ENCODE measurements around the gene ABCG2. TPM values are rescaled to one million over a fixed set of nuclear protein-coding genes. Genes with fewer than 3 reads are reported as not detected.

ABCG2 gene
- polyA plus RNA-seq, 2 donors, result 0.39 to 0.81 TPM

DNA sequence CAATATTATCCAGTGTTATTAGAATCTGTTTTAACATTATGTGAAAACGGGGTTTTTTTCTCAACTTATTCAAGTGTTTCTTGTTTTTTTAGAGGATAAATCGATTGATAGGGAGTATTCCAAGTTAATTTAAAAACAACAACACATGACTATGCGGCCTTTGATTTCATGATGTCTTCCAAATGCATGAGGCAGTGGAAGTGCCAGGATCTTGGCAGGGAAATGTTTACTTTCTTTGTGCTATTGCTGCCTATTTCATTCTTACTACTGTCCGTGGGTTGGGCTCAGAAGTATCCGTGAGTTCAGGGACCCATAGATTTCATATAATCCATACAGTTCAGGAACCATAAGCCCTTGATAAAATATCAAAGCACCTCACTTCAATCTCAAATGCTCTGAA lies 64.6 kb downstream of the ABCG2 start:
- H3K9me3 ChIP-seq (ENCODE audit: control insufficient read depth in 2 of 2, insufficient read depth in 1 of 2, low read depth in 1 of 2, low read length in 1 of 2), result no peaks in the 10 kb centered on the region
- H3K27ac ChIP-seq (ENCODE audit: low read depth in 2 of 2, low read length in 1 of 2), result no peak overlapping the region
- H3K4me1 ChIP-seq (ENCODE audit: control insufficient read depth in 2 of 2, insufficient read depth in 2 of 2, low read length in 1 of 2), result no peaks in the 10 kb centered on the region
- H3K27me3 ChIP-seq (ENCODE audit: control insufficient read depth in 1 of 2, insufficient read depth in 2 of 2, low read length in 2 of 2), result no peaks in the 10 kb centered on the region
- H3K4me3 ChIP-seq (ENCODE audit: low read depth in 1 of 2, low read length in 2 of 2), result no peak overlapping the region
- 82 to 89% methylated on average over 5 of the region's 5 CpGs for WGBS, 2 donors
- no peaks in the 10 kb centered on the region for H3K36me3 ChIP-seq (ENCODE audit: control insufficient read depth in 2 of 2, insufficient read depth in 2 of 2, low read length in 1 of 2)

DNA sequence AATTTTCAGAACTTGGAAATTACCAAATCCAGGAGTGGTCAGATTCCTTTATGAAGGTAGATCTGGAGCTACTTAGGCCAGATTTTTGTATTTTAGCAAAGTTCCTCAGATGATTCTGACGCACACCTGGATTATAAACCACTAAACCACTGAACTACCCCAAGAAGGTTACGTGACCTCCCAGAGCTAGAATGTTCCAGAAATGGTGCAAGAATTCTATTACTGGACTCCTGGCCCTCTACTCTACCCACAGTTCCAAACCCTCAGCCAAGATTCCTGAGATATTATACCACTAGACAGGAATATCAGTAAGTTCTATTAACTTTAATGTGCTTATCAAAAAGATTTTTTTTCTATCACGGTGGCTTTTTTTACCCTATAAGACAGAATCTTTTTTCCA lies 67.1 kb downstream of the ABCG2 start:
- Histone ChIP-seq H3K9me3 (ENCODE audit: control insufficient read depth in 2 of 2, insufficient read depth in 1 of 2, low read depth in 1 of 2, low read length in 1 of 2) (no peaks in the 10 kb centered on the region), H3K4me3 (ENCODE audit: low read depth in 1 of 2, low read length in 2 of 2) (no peak overlapping the region), H3K36me3 (ENCODE audit: control insufficient read depth in 2 of 2, insufficient read depth in 2 of 2, low read length in 1 of 2) (no peaks in the 10 kb centered on the region), H3K27me3 (ENCODE audit: control insufficient read depth in 1 of 2, insufficient read depth in 2 of 2, low read length in 2 of 2) (no peaks in the 10 kb centered on the region), H3K4me1 (ENCODE audit: control insufficient read depth in 2 of 2, insufficient read depth in 2 of 2, low read length in 1 of 2) (no peaks in the 10 kb centered on the region), H3K27ac (ENCODE audit: low read depth in 2 of 2, low read length in 1 of 2) (no peak overlapping the region)
- WGBS, 2 donors, result 94% methylated on average over 3 of the region's 3 CpGs

DNA sequence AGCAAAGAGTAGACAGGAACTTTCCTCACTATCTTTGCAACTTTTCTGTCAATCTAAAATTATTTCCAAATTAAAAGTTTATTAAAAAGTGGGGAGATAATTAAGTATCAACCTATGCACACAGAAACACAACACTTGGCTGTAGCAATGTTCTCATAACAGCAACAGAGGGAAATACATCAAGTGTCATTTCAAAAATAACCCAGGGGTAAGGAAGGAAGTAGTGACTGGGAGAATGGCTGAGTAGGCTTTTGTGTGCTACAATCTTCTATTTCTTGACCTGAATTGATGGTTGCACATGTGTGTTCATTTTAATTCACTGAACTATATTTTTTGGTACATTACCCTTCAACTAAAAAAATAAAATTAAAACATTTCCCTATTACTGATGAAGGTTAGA lies 67.5 kb downstream of the ABCG2 start:
- no peak overlapping the region for H3K27ac ChIP-seq (ENCODE audit: low read depth in 2 of 2, low read length in 1 of 2)
- no peaks in the 10 kb centered on the region for H3K27me3 ChIP-seq (ENCODE audit: control insufficient read depth in 1 of 2, insufficient read depth in 2 of 2, low read length in 2 of 2)
- H3K4me3 ChIP-seq (ENCODE audit: low read depth in 1 of 2, low read length in 2 of 2), result no peak overlapping the region
- no peaks in the 10 kb centered on the region for H3K9me3 ChIP-seq (ENCODE audit: control insufficient read depth in 2 of 2, insufficient read depth in 1 of 2, low read depth in 1 of 2, low read length in 1 of 2)
- no peaks in the 10 kb centered on the region for H3K4me1 ChIP-seq (ENCODE audit: control insufficient read depth in 2 of 2, insufficient read depth in 2 of 2, low read length in 1 of 2)
- no peaks in the 10 kb centered on the region for H3K36me3 ChIP-seq (ENCODE audit: control insufficient read depth in 2 of 2, insufficient read depth in 2 of 2, low read length in 1 of 2)

DNA sequence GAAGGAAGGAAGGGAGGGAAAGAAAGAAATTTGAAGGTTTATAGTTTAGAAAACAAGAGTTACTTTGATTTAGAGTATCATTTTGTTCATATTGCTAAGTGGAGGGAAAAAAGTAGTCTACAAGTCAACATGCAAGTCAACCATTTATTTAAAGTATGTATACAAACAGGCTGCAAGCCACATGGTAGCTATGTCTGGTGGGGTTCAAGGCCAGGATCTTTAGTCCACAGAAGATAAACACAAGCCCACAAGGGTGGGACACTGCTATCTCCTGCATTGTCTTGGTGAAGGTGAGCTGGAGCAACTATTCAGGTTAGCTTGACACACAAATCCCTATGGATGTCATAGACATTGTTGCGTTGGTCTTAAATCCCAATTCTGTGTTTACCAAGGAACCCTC lies 71.4 kb downstream of the ABCG2 start:
- Histone ChIP-seq H3K36me3 (ENCODE audit: control insufficient read depth in 2 of 2, insufficient read depth in 2 of 2, low read length in 1 of 2) (no peaks in the 10 kb centered on the region), H3K9me3 (ENCODE audit: control insufficient read depth in 2 of 2, insufficient read depth in 1 of 2, low read depth in 1 of 2, low read length in 1 of 2) (no peaks in the 10 kb centered on the region), H3K27ac (ENCODE audit: low read depth in 2 of 2, low read length in 1 of 2) (no peak overlapping the region), H3K27me3 (ENCODE audit: control insufficient read depth in 1 of 2, insufficient read depth in 2 of 2, low read length in 2 of 2) (no peaks in the 10 kb centered on the region), H3K4me1 (ENCODE audit: control insufficient read depth in 2 of 2, insufficient read depth in 2 of 2, low read length in 1 of 2) (no peaks in the 10 kb centered on the region), H3K4me3 (ENCODE audit: low read depth in 1 of 2, low read length in 2 of 2) (no peak overlapping the region)
- 95 to 97% methylated on average over 1 of the region's 1 CpG for WGBS, 2 donors

DNA sequence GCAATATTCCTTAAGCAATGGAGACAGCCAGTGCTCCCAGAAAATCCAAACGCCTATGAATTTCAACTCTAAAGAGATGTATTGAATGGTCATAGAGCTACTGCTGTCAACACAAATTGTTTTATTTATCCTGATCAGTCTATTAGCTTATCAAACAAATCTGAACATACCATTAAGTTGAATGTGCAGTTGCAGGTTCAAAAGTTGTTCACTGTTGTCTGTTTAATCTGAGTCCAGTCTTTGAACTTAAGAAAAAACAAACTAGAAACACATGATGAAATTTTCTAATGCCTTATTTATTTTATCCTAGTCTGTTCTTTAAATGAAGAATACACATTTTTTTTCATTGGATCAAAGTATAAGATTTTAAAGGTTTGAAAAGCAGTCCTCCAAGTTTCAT lies 77.8 kb downstream of the ABCG2 start:
- H3K4me3 ChIP-seq (ENCODE audit: low read depth in 1 of 2, low read length in 2 of 2), result no peak overlapping the region
- 88 to 92% methylated on average over 1 of the region's 1 CpG for WGBS, 2 donors

DNA sequence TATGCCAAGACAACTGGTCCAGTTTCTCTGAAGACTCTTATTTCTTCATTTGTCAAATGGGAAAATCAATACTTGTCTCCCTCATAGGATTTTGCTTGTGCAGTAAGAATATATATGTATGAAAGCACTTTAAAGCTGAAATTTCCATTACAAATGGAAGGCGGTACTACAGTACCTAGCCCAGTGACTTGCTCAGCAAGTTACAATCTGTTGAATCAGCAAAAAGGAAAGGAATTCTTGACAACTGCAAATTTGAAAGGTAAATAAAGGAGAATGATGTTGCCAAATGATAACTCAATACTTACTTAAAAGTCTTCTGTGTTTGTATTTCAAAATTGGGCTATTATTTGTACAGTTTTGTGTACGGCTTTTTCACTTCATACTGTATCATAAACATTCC lies 79.9 kb downstream of the ABCG2 start:
- 64 to 68% methylated on average over 2 of the region's 2 CpGs for WGBS, 2 donors
- H3K4me3 ChIP-seq (ENCODE audit: low read depth in 1 of 2, low read length in 2 of 2), result no peak overlapping the region
- H3K27ac ChIP-seq (ENCODE audit: low read depth in 2 of 2, low read length in 1 of 2), result no peak overlapping the region

More for the DNA sequence above, 77.8 kb downstream of the ABCG2 start:
- Histone ChIP-seq H3K9me3 (ENCODE audit: control insufficient read depth in 2 of 2, insufficient read depth in 1 of 2, low read depth in 1 of 2, low read length in 1 of 2) (no peaks in the 10 kb centered on the region), H3K36me3 (ENCODE audit: control insufficient read depth in 2 of 2, insufficient read depth in 2 of 2, low read length in 1 of 2) (peaks cover 0 to 6% of the 10 kb centered on the region in 2 donors), H3K27ac (ENCODE audit: low read depth in 2 of 2, low read length in 1 of 2) (no peak overlapping the region), H3K27me3 (ENCODE audit: control insufficient read depth in 1 of 2, insufficient read depth in 2 of 2, low read length in 2 of 2) (no peaks in the 10 kb centered on the region), H3K4me1 (ENCODE audit: control insufficient read depth in 2 of 2, insufficient read depth in 2 of 2, low read length in 1 of 2) (peaks cover 0 to 4% of the 10 kb centered on the region in 2 donors)

DNA sequence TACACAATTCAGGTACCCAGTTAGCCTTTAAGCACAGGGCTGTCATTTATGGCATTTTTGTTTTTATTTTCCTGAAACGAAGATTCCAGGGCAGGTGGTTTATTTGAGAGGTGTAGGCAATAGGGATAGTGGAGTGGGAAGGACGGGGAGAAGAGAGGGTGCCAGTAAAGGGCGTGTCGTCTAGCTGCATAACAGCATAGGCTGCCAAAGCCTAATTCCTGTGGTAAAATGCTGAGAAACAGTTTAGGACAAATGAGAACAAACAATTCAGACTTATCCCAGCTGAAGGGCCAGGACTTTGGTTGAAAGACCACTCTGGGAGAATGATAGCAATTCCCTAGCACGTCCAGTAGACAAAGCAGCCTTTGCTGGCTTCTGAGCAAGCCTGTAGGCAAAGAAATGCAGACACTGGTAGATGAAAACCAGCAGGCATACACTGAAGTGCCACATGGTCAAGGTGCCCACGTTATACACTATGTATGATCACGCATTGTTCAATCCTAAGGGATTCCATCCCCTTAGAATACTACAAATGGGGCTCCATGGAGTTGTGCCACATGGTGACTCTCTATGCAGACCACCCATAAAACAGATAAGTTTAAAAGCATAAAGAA lies 80.4 kb downstream of the ABCG2 start:
- 54 to 77% methylated on average over 7 of the region's 7 CpGs for WGBS, 2 donors
- H3K27ac ChIP-seq (ENCODE audit: low read depth in 2 of 2, low read length in 1 of 2), result peak overlapping the region; percentile 21 to 60
- peaks cover 4 to 6% of the 10 kb centered on the region in 2 donors for H3K36me3 ChIP-seq (ENCODE audit: control insufficient read depth in 2 of 2, insufficient read depth in 2 of 2, low read length in 1 of 2)
- H3K4me1 ChIP-seq (ENCODE audit: control insufficient read depth in 2 of 2, insufficient read depth in 2 of 2, low read length in 1 of 2), result peaks cover 0 to 4% of the 10 kb centered on the region in 2 donors
- no peaks in the 10 kb centered on the region for H3K27me3 ChIP-seq (ENCODE audit: control insufficient read depth in 1 of 2, insufficient read depth in 2 of 2, low read length in 2 of 2)
- H3K4me3 ChIP-seq (ENCODE audit: low read depth in 1 of 2, low read length in 2 of 2), result no peak overlapping the region
- no peaks in the 10 kb centered on the region for H3K9me3 ChIP-seq (ENCODE audit: control insufficient read depth in 2 of 2, insufficient read depth in 1 of 2, low read depth in 1 of 2, low read length in 1 of 2)

More for the DNA sequence above, 79.9 kb downstream of the ABCG2 start:
- Histone ChIP-seq H3K27me3 (ENCODE audit: control insufficient read depth in 1 of 2, insufficient read depth in 2 of 2, low read length in 2 of 2) (no peaks in the 10 kb centered on the region), H3K9me3 (ENCODE audit: control insufficient read depth in 2 of 2, insufficient read depth in 1 of 2, low read depth in 1 of 2, low read length in 1 of 2) (no peaks in the 10 kb centered on the region), H3K36me3 (ENCODE audit: control insufficient read depth in 2 of 2, insufficient read depth in 2 of 2, low read length in 1 of 2) (peaks cover 4 to 6% of the 10 kb centered on the region in 2 donors), H3K4me1 (ENCODE audit: control insufficient read depth in 2 of 2, insufficient read depth in 2 of 2, low read length in 1 of 2) (peaks cover 0 to 4% of the 10 kb centered on the region in 2 donors)

DNA sequence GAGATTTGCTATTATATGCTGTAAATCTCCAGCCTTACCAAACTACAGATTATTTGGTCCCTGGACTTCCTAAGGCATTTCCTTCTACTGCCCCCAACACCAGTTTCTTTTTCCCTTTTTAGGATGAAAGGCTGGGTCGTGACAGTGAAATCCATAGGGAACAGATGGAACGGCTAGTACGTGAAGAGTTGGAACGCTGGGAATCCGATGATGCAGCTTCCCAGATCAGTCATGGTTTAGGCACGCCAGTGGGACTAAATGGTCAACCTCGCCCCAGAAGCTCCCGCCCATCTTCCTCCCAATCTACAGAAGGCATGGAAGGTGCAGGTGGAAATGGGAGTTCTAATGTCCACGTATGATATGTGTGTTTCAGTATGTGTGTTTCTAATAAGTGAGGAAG lies 83.1 kb downstream of the ABCG2 start:
- peaks cover 0 to 4% of the 10 kb centered on the region in 2 donors for H3K4me1 ChIP-seq (ENCODE audit: control insufficient read depth in 2 of 2, insufficient read depth in 2 of 2, low read length in 1 of 2)
- H3K4me3 ChIP-seq (ENCODE audit: low read depth in 1 of 2, low read length in 2 of 2), result no peak overlapping the region
- 93% methylated on average over 9 of the region's 9 CpGs for WGBS, 2 donors
- no peak overlapping the region for H3K27ac ChIP-seq (ENCODE audit: low read depth in 2 of 2, low read length in 1 of 2)
- H3K9me3 ChIP-seq (ENCODE audit: control insufficient read depth in 2 of 2, insufficient read depth in 1 of 2, low read depth in 1 of 2, low read length in 1 of 2), result peaks cover 0 to 2% of the 10 kb centered on the region in 2 donors
- H3K27me3 ChIP-seq (ENCODE audit: control insufficient read depth in 1 of 2, insufficient read depth in 2 of 2, low read length in 2 of 2), result no peaks in the 10 kb centered on the region
- peaks cover 6 to 9% of the 10 kb centered on the region in 2 donors for H3K36me3 ChIP-seq (ENCODE audit: control insufficient read depth in 2 of 2, insufficient read depth in 2 of 2, low read length in 1 of 2)

DNA sequence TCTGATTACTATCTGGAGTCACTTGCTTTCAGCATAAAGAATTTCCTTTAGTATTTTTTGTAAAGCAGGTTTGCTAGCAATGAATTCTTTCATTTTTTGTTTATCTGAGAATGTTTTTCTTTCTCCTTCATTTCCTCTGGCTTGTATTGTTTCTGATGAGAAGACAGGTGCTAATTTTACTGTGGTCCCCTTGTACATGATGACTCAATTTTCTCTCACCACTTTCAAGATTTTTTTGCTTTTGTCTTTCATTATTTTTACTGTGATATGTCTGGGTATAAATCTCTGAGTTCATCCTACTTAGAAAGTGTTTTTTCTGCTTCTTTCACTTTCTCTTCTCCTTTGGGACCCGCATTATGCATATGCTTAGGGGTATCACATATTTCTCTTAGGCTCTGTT lies 88.4 kb downstream of the ABCG2 start:
- H3K36me3 ChIP-seq (ENCODE audit: control insufficient read depth in 2 of 2, insufficient read depth in 2 of 2, low read length in 1 of 2), result peaks cover 3 to 9% of the 10 kb centered on the region in 2 donors
- no peaks in the 10 kb centered on the region for H3K4me1 ChIP-seq (ENCODE audit: control insufficient read depth in 2 of 2, insufficient read depth in 2 of 2, low read length in 1 of 2)
- 97% methylated on average over 1 of the region's 1 CpG for WGBS, 2 donors
- no peak overlapping the region for H3K27ac ChIP-seq (ENCODE audit: low read depth in 2 of 2, low read length in 1 of 2)
- H3K9me3 ChIP-seq (ENCODE audit: control insufficient read depth in 2 of 2, insufficient read depth in 1 of 2, low read depth in 1 of 2, low read length in 1 of 2), result peaks cover 0 to 2% of the 10 kb centered on the region in 2 donors
- H3K4me3 ChIP-seq (ENCODE audit: low read depth in 1 of 2, low read length in 2 of 2), result no peak overlapping the region
- H3K27me3 ChIP-seq (ENCODE audit: control insufficient read depth in 1 of 2, insufficient read depth in 2 of 2, low read length in 2 of 2), result no peaks in the 10 kb centered on the region

DNA sequence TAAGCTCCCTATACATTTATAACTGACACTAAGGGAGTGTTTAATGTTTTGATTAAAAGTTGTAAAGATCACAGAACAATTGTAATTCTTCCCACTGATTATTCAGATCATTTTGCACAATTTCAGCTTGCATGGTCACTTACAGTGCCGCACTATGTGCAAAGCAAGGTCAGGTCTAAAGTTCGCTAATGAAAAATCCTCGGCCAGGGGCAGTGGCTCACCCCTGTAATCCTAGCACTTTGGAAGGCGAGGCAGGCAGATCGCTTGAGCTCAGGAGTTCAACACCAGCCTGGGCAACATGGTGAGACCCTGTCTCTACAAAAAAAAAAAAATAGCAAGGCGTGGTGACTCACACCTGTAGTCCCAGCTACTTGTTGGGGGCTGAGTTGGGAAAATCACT lies 94.0 kb downstream of the ABCG2 start:
- H3K36me3 ChIP-seq (ENCODE audit: control insufficient read depth in 2 of 2, insufficient read depth in 2 of 2, low read length in 1 of 2), result peaks cover 0 to 3% of the 10 kb centered on the region in 2 donors
- no peaks in the 10 kb centered on the region for H3K27me3 ChIP-seq (ENCODE audit: control insufficient read depth in 1 of 2, insufficient read depth in 2 of 2, low read length in 2 of 2)
- no peak overlapping the region for H3K27ac ChIP-seq (ENCODE audit: low read depth in 2 of 2, low read length in 1 of 2)

More for the DNA sequence above, 94.0 kb downstream of the ABCG2 start:
- H3K4me1 ChIP-seq (ENCODE audit: control insufficient read depth in 2 of 2, insufficient read depth in 2 of 2, low read length in 1 of 2), result no peaks in the 10 kb centered on the region
- no peak overlapping the region for H3K4me3 ChIP-seq (ENCODE audit: low read depth in 1 of 2, low read length in 2 of 2)
- H3K9me3 ChIP-seq (ENCODE audit: control insufficient read depth in 2 of 2, insufficient read depth in 1 of 2, low read depth in 1 of 2, low read length in 1 of 2), result no peaks in the 10 kb centered on the region
- 76 to 92% methylated on average over 6 of the region's 6 CpGs for WGBS, 2 donors
